ENCODE measurements around the gene IL1A. TPM values are rescaled to one million over a fixed set of nuclear protein-coding genes. Genes with fewer than 3 reads are reported as not detected.

Gene IL1A
- total RNA-seq, 1 experiment from 2014 or later = 0.42 TPM

- TF ChIP-seq MAX (CRISPR knock-in tag; IDR thresholded peaks at IDR 0.05) (0 out of 2 replicates have a peak, but pooled peaks have one; percentile 59), ETV6 (CRISPR knock-in tag; IDR thresholded peaks at IDR 0.05) (peak; percentile 58; the same call in 1 of the 2 replicates), TEAD1 (CRISPR knock-in tag; IDR thresholded peaks at IDR 0.05) (peak; percentile 46; the same call in 1 of the 2 replicates)
Measured at GRCh38 chr2:112726487-112727190, 57.7 kb downstream of the IL1A start (continued).

- Mint-ChIP-seq H3K9me3 (no peaks in the 10 kb centered on the region), H3K27me3 (ENCODE audit: low read depth) (no peaks in the 10 kb centered on the region), H3K27ac (no peak overlapping the region), H3K36me3 (no peaks in the 10 kb centered on the region), H3K4me3 (no peak overlapping the region), H3K4me1 (peaks cover 8% of the 10 kb centered on the region; the same call in 1 of the 2 replicates)
- ChIA-PET POLR2A (interaction anchor here (1.0 kb wide), 1 partner anchor 81 kb away, joined by 3 read pairs; no protein-coding TSS in a partner anchor), CTCF (interaction anchor here (0.7 to 8.7 kb wide), 34 partner anchors 12 to 234 kb away, joined by 3 to 143 read pairs (median 5); partner anchors contain the start of genes CHCHD5 and SLC20A1)
- ATAC-seq (no peak), DNase-seq (ENCODE audit: low spot score) (no peak)
- TF ChIP-seq FOXP4 (CRISPR knock-in tag; IDR thresholded peaks at IDR 0.05) (no peak), CREB1 (CRISPR knock-in tag; IDR thresholded peaks at IDR 0.05) (no peak), ETV6 (CRISPR knock-in tag; IDR thresholded peaks at IDR 0.05) (no peak), ELF4 (CRISPR knock-in tag; IDR thresholded peaks at IDR 0.05; ENCODE audit: low read depth) (no peak), E2F4 (CRISPR knock-in tag; IDR thresholded peaks at IDR 0.05; ENCODE audit: borderline replicate concordance, low read depth) (no peak), MLX (CRISPR knock-in tag; IDR thresholded peaks at IDR 0.05) (no peak), CTCF (IDR thresholded peaks at IDR 0.05) (no peak), OVOL2 (CRISPR knock-in tag; IDR thresholded peaks at IDR 0.05; ENCODE audit: borderline replicate concordance) (no peak), NFE2L1 (CRISPR knock-in tag; IDR thresholded peaks at IDR 0.05) (no peak), FOXJ3 (CRISPR knock-in tag; IDR thresholded peaks at IDR 0.05; ENCODE audit: borderline replicate concordance) (no peak), ZNF219 (CRISPR knock-in tag; IDR thresholded peaks at IDR 0.05; ENCODE audit: borderline replicate concordance) (no peak), SP1 (CRISPR knock-in tag; conservative IDR thresholded peaks at IDR 0.05) (no peak), AR (CRISPR knock-in tag; IDR thresholded peaks at IDR 0.05) (no peak)
Measured at GRCh38 chr2:112725545-112726457, 58.5 kb downstream of the IL1A start.

All from WTC11 (cell line).